IMR-90 (cell line): ENCODE results near the gene ANGPT4. TPM values are rescaled to one million over a fixed set of nuclear protein-coding genes. Genes with fewer than 3 reads are reported as not detected.

Experiments
- ATAC-seq: fragments of 200-7000 bp; cut with Tn5 transposase; 2 replicates; pipeline ENCODE4 v1.9.1; 2020; ENCODE audit warnings: low read depth, mild to moderate bottlenecking, moderate library complexity
- BruUV-seq: library from RNA; stranded (reverse); fragments of 400-500 nt; replicated peaks from 2 replicates; lab custom pipeline; 2021; lab: Mats Ljungman, UMichigan
- CTCF ChIA-PET: fragments of 300-600 bp; formaldehyde crosslinking; extraction: SDS; loops from one replicate; lab custom pipeline; 2021; ENCODE audit warnings: antibody characterized with exemption; lab: Yijun Ruan, JAX
- POLR2A ChIA-PET: fragments of 300-600 bp; sonication (Branson Sonifier 250); formaldehyde crosslinking; loops from one replicate; lab custom pipeline; 2022; ENCODE audit warnings: antibody characterized with exemption; ENCODE audit not compliant: unreplicated experiment; lab: Charles Lee
- DNase-seq: peaks from one replicate; pipeline ENCODE4 v3.0.0; 2013
- H2AFZ ChIP-seq: replicated peaks from 2 replicates; pipeline ENCODE3; 2013; ENCODE audit warnings: low read length, mild to moderate bottlenecking; ENCODE audit not compliant: poor library complexity
- H2AK5ac ChIP-seq: 2 replicates; pipeline ENCODE4 v1.6.1; 2013; ENCODE audit warnings: low read depth, low read length, inconsistent platforms
- H2AK9ac ChIP-seq: replicated peaks from 2 replicates; pipeline ENCODE3; 2013; ENCODE audit warnings: mild to moderate bottlenecking, low read depth, low read length, moderate library complexity; ENCODE audit not compliant: poor library complexity
- H2BK120ac ChIP-seq: 2 replicates; pipeline ENCODE4 v1.6.1; 2013; ENCODE audit warnings: low read depth, low read length, inconsistent platforms
- H2BK15ac ChIP-seq: 3 replicates; pipeline ENCODE4 v1.6.1; 2013; ENCODE audit warnings: low read depth, low read length, inconsistent platforms
- H2BK20ac ChIP-seq: 2 replicates; pipeline ENCODE4 v1.6.1; 2013; ENCODE audit warnings: low read depth, mild to moderate bottlenecking, inconsistent platforms, low read length, moderate library complexity
- H2BK5ac ChIP-seq: 2 replicates; pipeline ENCODE4 v1.6.1; 2013; ENCODE audit warnings: mild to moderate bottlenecking, low read depth, low read length, inconsistent platforms; ENCODE audit not compliant: poor library complexity, severe bottlenecking
- H3K14ac ChIP-seq: replicated peaks from 2 replicates; pipeline ENCODE4 v1.6.1; 2013; ENCODE audit warnings: low read depth, low read length, inconsistent platforms
- H3K18ac ChIP-seq: 2 replicates; pipeline ENCODE4 v1.6.1; 2013; ENCODE audit warnings: low read depth, low read length, control low read depth
- H3K23ac ChIP-seq: 2 replicates; pipeline ENCODE4 v1.6.1; 2013; ENCODE audit warnings: low read depth, low read length, inconsistent platforms
- H3K27ac ChIP-seq: 2 replicates; pipeline ENCODE4 v1.5.1; 2013; ENCODE audit warnings: mild to moderate bottlenecking, control low read depth, low read length; ENCODE audit not compliant: insufficient read depth
- H3K27me3 ChIP-seq: 2 replicates; pipeline ENCODE4 v1.6.1; 2013; ENCODE audit warnings: low read length; ENCODE audit not compliant: control insufficient read depth, insufficient read depth
- H3K36me3 ChIP-seq: 2 replicates; pipeline ENCODE4 v1.6.1; 2013; ENCODE audit warnings: low read length, mixed read lengths; ENCODE audit not compliant: control insufficient read depth, insufficient read depth
- H3K4ac ChIP-seq: 2 replicates; pipeline ENCODE4 v1.6.1; 2013; ENCODE audit warnings: low read depth, low read length, inconsistent platforms
- H3K4me1 ChIP-seq: 2 replicates; pipeline ENCODE4 v1.6.1; 2013; ENCODE audit warnings: low read length, mixed read lengths; ENCODE audit not compliant: control insufficient read depth, insufficient read depth
- H3K4me2 ChIP-seq: 2 replicates; pipeline ENCODE4 v1.6.1; 2013; ENCODE audit warnings: low read depth, mild to moderate bottlenecking, control low read depth, low read length, moderate library complexity
- H3K4me3 ChIP-seq: 2 replicates; pipeline ENCODE4 v1.5.1; 2013; ENCODE audit warnings: low read depth, mild to moderate bottlenecking, control low read depth, low read length, moderate library complexity; ENCODE audit not compliant: insufficient read depth
- H3K56ac ChIP-seq: 2 replicates; pipeline ENCODE4 v1.6.1; 2013; ENCODE audit warnings: low read length, inconsistent platforms; ENCODE audit not compliant: insufficient read depth; ENCODE audit errors: extremely low read depth
- H3K79me1 ChIP-seq, 2 experiments: 2 replicates each; pipeline ENCODE4 v1.6.1; 2013; ENCODE audit warnings: low read length in 2 of 2, inconsistent platforms in 1 of 2, low read depth in 1 of 2
- H3K9ac ChIP-seq: 2 replicates; pipeline ENCODE4 v1.6.1; 2013; ENCODE audit warnings: low read depth, low read length, control low read depth
- H3K9me1 ChIP-seq: 2 replicates; pipeline ENCODE4 v1.6.1; 2013; ENCODE audit warnings: low read length, inconsistent platforms; ENCODE audit not compliant: insufficient read depth
- H3K9me3 ChIP-seq: 2 replicates; pipeline ENCODE4 v1.6.1; 2013; ENCODE audit warnings: low read length; ENCODE audit not compliant: control insufficient read depth, insufficient read depth
- H4K20me1 ChIP-seq: 2 replicates; pipeline ENCODE4 v1.6.1; 2013; ENCODE audit warnings: low read length, inconsistent platforms; ENCODE audit not compliant: insufficient read depth
- H4K5ac ChIP-seq: 2 replicates; pipeline ENCODE4 v1.6.1; 2013; ENCODE audit warnings: mild to moderate bottlenecking, low read depth, low read length, control low read depth
- H4K8ac ChIP-seq, 2 experiments: 2 replicates each; pipeline ENCODE4 v1.6.1; 2013; ENCODE audit warnings: low read depth in 2 of 2, low read length in 2 of 2, control low read depth in 1 of 2, inconsistent platforms in 1 of 2
- H4K91ac ChIP-seq: 2 replicates; pipeline ENCODE4 v1.6.1; 2013; ENCODE audit warnings: low read depth, low read length, inconsistent platforms; ENCODE audit not compliant: insufficient read depth
- BHLHE40 ChIP-seq: fragments of 150-350 bp; IDR thresholded peaks from 2 replicates; pipeline ENCODE4 v1.6.1; 2016; ENCODE audit warnings: mild to moderate bottlenecking, low read depth, low read length
- CEBPB ChIP-seq: IDR thresholded peaks from 2 replicates; pipeline ENCODE4 v1.6.1; 2012; ENCODE audit warnings: low read depth, low read length, improper control_type of control experiment
- CHD1 ChIP-seq: IDR thresholded peaks from 2 replicates; pipeline ENCODE4 v1.6.1; 2012; ENCODE audit warnings: low read depth, low read length, improper control_type of control experiment
- CTCF ChIP-seq: conservative IDR thresholded peaks from 2 replicates; pipeline ENCODE4 v1.5.1; 2012; ENCODE audit warnings: mild to moderate bottlenecking, low read depth, low read length, improper control_type of control experiment
- MAFK ChIP-seq: IDR thresholded peaks from 2 replicates; pipeline ENCODE4 v1.6.1; 2012; ENCODE audit warnings: low read depth, low read length, improper control_type of control experiment
- MAZ ChIP-seq: IDR thresholded peaks from 2 replicates; pipeline ENCODE4 v1.6.1; 2012; ENCODE audit warnings: low read depth, mild to moderate bottlenecking, low read length, improper control_type of control experiment, moderate library complexity, borderline replicate concordance
- MXI1 ChIP-seq: IDR thresholded peaks from 2 replicates; pipeline ENCODE4 v1.6.1; 2012; ENCODE audit warnings: low read depth, mild to moderate bottlenecking, low read length, moderate library complexity, borderline replicate concordance
- NFE2L2 ChIP-seq: fragments of 150-350 bp; IDR thresholded peaks from 2 replicates; pipeline ENCODE4 v1.6.1; 2016; ENCODE audit warnings: low read depth, mild to moderate bottlenecking, low read length
- POLR2A ChIP-seq: IDR thresholded peaks from 2 replicates; pipeline ENCODE4 v1.6.1; 2012; ENCODE audit warnings: mild to moderate bottlenecking, low read depth, low read length
- RAD21 ChIP-seq: IDR thresholded peaks from 2 replicates; pipeline ENCODE4 v1.6.1; 2012; ENCODE audit warnings: low read length, improper control_type of control experiment
- RFX5 ChIP-seq: IDR thresholded peaks from 2 replicates; pipeline ENCODE4 v1.8.0; 2012; ENCODE audit warnings: low read depth, mild to moderate bottlenecking, low read length, moderate library complexity
- SMC3 ChIP-seq: fragments of 150-350 bp; IDR thresholded peaks from 2 replicates; pipeline ENCODE4 v1.6.1; 2016; ENCODE audit warnings: low read depth, mild to moderate bottlenecking, antibody characterized with exemption, low read length, moderate library complexity
- USF2 ChIP-seq: fragments of 150-350 bp; IDR thresholded peaks from 2 replicates; pipeline ENCODE4 v1.6.1; 2017; ENCODE audit warnings: mild to moderate bottlenecking, antibody characterized with exemption, low read length, low read depth
- WGBS, 2 experiments: methylation state at CpG; one replicate each; pipeline versions ENCODE4 v1.1.5 to v1.1.7; 2013; ENCODE audit warnings: missing lambda C conversion rate in 2 of 2; ENCODE audit not compliant: insufficient read length in 1 of 2; ENCODE audit errors: extremely low coverage in 2 of 2; 5-methylcytosine and 5-hydroxymethylcytosine counted together
- dilution Hi-C: fragments of 300-500 bp; cut with HindIII; formaldehyde crosslinking; loops from one replicate; pipeline ENCODE4 v1.14.3; 2018; ENCODE audit warnings: low sequenced_read_pairs; ENCODE audit not compliant: unreplicated experiment
- in situ Hi-C: fragments of 300-500 bp; cut with MboI; formaldehyde crosslinking; loops from 3 replicates; pipeline ENCODE4 v1.14.3; 2019; ENCODE audit warnings: low sequenced_read_pairs, inconsistent platforms, mixed read lengths
- intact Hi-C: fragments of 100-400 bp; cut with micrococcal nuclease; formaldehyde crosslinking; loops from 2 replicates; pipeline ENCODE4 v1.10.0; 2022
- polyA plus RNA-seq, 3 experiments: library from polyadenylated mRNA; depleted of rRNA; stranded (reverse); fragments of >200 nt; gene quantifications; 2 replicates each; pipeline ENCODE4 v1.2.3, GENCODE V29; 2012; ENCODE audit warnings: low replicate concordance in 1 of 3
- total RNA-seq: library from RNA; depleted of rRNA; stranded (reverse); fragments of >200 nt; gene quantifications from 2 replicates; pipeline ENCODE4 v1.2.3, GENCODE V29; 2012
- TF ChIP-seq, protein P1 (sequence below): fragments of 150-350 bp; IDR thresholded peaks from 2 replicates; pipeline ENCODE4 v1.6.1; 2016; ENCODE audit warnings: low read depth, mild to moderate bottlenecking, low read length, moderate library complexity, borderline replicate concordance

The ANGPT4 gene
- total and polyA plus RNA-seq, 2 of the 4 experiments (the other 2 are of a cell fraction), result not detected

- H3K23ac ChIP-seq, result no peak overlapping the region
- no peak overlapping the region for H3K56ac ChIP-seq
- no peaks in the 10 kb centered on the region for H3K9me3 ChIP-seq
- H2BK5ac ChIP-seq, result no peak overlapping the region
- H3K18ac ChIP-seq, result 0 out of 2 replicates have a peak overlapping the region, but pooled peaks have one; percentile 23
- H3K14ac ChIP-seq, result no peak overlapping the region
- DNase-seq, result no peak
- no peak overlapping the region for H2BK15ac ChIP-seq
- WGBS, 2 experiments, result 31% methylated on average over 2 of the region's 6 CpGs; no CpG with 5 or more reads in 1 of the 2 experiments
- H3K9ac ChIP-seq, result no peak overlapping the region
- H2BK120ac ChIP-seq, result no peak overlapping the region
- H3K27me3 ChIP-seq, result no peaks in the 10 kb centered on the region
- no peak overlapping the region for H2AFZ ChIP-seq
- dilution Hi-C loops (no loop called here), in situ Hi-C loops (loop anchor here (10.0 kb wide), 1 partner anchor 286 kb away; the partner anchor contains the start of gene PSMF1), intact Hi-C loops (no loop called here)
- no peak overlapping the region for H3K4me3 ChIP-seq
- BruUV-seq, result no TSS peak
- 0 out of 2 replicates have a peak, but pooled peaks cover 4% of the 10 kb centered on the region for H3K4me1 ChIP-seq
- no peak overlapping the region for H2AK5ac ChIP-seq
- no peak overlapping the region for H4K8ac ChIP-seq
- ChIA-PET CTCF (no interaction called here), POLR2A (no interaction called here)
- ATAC-seq, result no peak
- TF ChIP-seq SMC3 (no peak), RFX5 (no peak), MAZ (no peak), USF2 (no peak), CTCF (no peak), CEBPB (no peak), BHLHE40 (no peak), MAFK (no peak), MXI1 (no peak), POLR2A (no peak), NFE2L2 (no peak), CHD1 (no peak), RAD21 (no peak)
- TF ChIP-seq, protein P1, sequence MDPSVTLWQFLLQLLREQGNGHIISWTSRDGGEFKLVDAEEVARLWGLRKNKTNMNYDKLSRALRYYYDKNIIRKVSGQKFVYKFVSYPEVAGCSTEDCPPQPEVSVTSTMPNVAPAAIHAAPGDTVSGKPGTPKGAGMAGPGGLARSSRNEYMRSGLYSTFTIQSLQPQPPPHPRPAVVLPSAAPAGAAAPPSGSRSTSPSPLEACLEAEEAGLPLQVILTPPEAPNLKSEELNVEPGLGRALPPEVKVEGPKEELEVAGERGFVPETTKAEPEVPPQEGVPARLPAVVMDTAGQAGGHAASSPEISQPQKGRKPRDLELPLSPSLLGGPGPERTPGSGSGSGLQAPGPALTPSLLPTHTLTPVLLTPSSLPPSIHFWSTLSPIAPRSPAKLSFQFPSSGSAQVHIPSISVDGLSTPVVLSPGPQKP, result no peak
- H3K79me1 ChIP-seq, result peaks cover 0 to 2% of the 10 kb centered on the region in 2 experiments; a peak in 1 of 4 replicates
- H4K20me1 ChIP-seq, result no peaks in the 10 kb centered on the region
- no peak overlapping the region for H4K5ac ChIP-seq
- H3K4me2 ChIP-seq, result no peak overlapping the region
- no peaks in the 10 kb centered on the region for H3K36me3 ChIP-seq
- no peak overlapping the region for H2BK20ac ChIP-seq
- H4K91ac ChIP-seq, result no peak overlapping the region
- no peak overlapping the region for H3K27ac ChIP-seq
- no peak overlapping the region for H3K4ac ChIP-seq
- no peaks in the 10 kb centered on the region for H3K9me1 ChIP-seq
- H2AK9ac ChIP-seq, result no peak overlapping the region
Measured at GRCh38 chr20:828987-829386, 87.1 kb downstream of the ANGPT4 start.
